Neural cell (in vitro differentiated cells): ENCODE results near the gene ADAMTS17. TPM values are rescaled to one million over a fixed set of nuclear protein-coding genes. Genes with fewer than 3 reads are reported as not detected.

Experiments used
- H2AFZ ChIP-seq: fragments of 200-600, 300-800 bp; sonication (generic), shearing (Covaris generic); 2 replicates; pipeline ENCODE4 v1.6.0; 2014; ENCODE audit warnings: low read depth, mild to moderate bottlenecking, antibody characterized with exemption, low read length, moderate library complexity
- H3F3A ChIP-seq: fragments of 200-600 bp; shearing (Covaris generic); 2 replicates; pipeline ENCODE4 v1.6.1; 2016; ENCODE audit warnings: mild to moderate bottlenecking, moderate library complexity, mixed read lengths, antibody characterized with exemption, low read length; ENCODE audit not compliant: insufficient read depth, poor library complexity, severe bottlenecking
- H3K27ac ChIP-seq: fragments of 200-600, 300-800 bp; sonication (generic), shearing (Covaris generic); 2 replicates; pipeline ENCODE4 v1.5.1; 2014; ENCODE audit warnings: mild to moderate bottlenecking, low read length, moderate library complexity
- H3K27me3 ChIP-seq: fragments of 300-800, 200-600 bp; sonication (generic), shearing (Covaris generic); 2 replicates; pipeline ENCODE4 v1.6.0; 2014; ENCODE audit warnings: mild to moderate bottlenecking, low read depth, low read length, moderate library complexity; ENCODE audit not compliant: insufficient read depth
- H3K36me3 ChIP-seq: fragments of 300-800, 200-600 bp; sonication (generic), shearing (Covaris generic); 2 replicates; pipeline ENCODE4 v1.5.1; 2014; ENCODE audit warnings: mild to moderate bottlenecking, antibody characterized with exemption, low read length, moderate library complexity; ENCODE audit not compliant: insufficient read depth
- H3K4me2 ChIP-seq: fragments of 300-800, 200-600 bp; sonication (generic), shearing (Covaris generic); 2 replicates; pipeline ENCODE4 v1.6.0; 2014; ENCODE audit warnings: mild to moderate bottlenecking, low read length
- H3K4me3 ChIP-seq: fragments of 300-800, 200-600 bp; sonication (generic), shearing (Covaris generic); 2 replicates; pipeline ENCODE4 v1.5.1; 2014; ENCODE audit warnings: mild to moderate bottlenecking, low read length, moderate library complexity
- H3K79me2 ChIP-seq: fragments of 200-600 bp; shearing (Covaris generic); replicated peaks from 2 replicates; pipeline ENCODE4 v1.6.0; 2014; ENCODE audit warnings: mild to moderate bottlenecking, low read length, moderate library complexity; ENCODE audit not compliant: insufficient read depth
- H3K9ac ChIP-seq: fragments of 300-800, 200-600 bp; sonication (generic), shearing (Covaris generic); 2 replicates; pipeline ENCODE4 v1.6.1; 2016; ENCODE audit warnings: mild to moderate bottlenecking, low read length, mixed read lengths
- H3K9me2 ChIP-seq: fragments of 200-600 bp; shearing (Covaris generic); 2 replicates; pipeline ENCODE4 v1.6.1; 2016; ENCODE audit warnings: mild to moderate bottlenecking, low read length, mixed read lengths; ENCODE audit not compliant: insufficient read depth
- H3K9me3 ChIP-seq: fragments of 200-600, 300-800 bp; sonication (generic), shearing (Covaris generic); 2 replicates; pipeline ENCODE4 v1.6.1; 2016; ENCODE audit warnings: mild to moderate bottlenecking, mixed run types, low read length, moderate library complexity, mixed read lengths
- H4K20me1 ChIP-seq: fragments of 200-600 bp; shearing (Covaris generic); 2 replicates; pipeline ENCODE4 v1.6.1; 2016; ENCODE audit warnings: mild to moderate bottlenecking, mixed run types; ENCODE audit not compliant: insufficient read depth
- CTCF ChIP-seq: fragments of 450-650 bp; IDR thresholded peaks from 2 replicates; pipeline ENCODE4 v1.5.1; 2014; ENCODE audit warnings: antibody characterized with exemption, mild to moderate bottlenecking, moderate library complexity; ENCODE audit not compliant: poor library complexity, severe bottlenecking
- EP300 ChIP-seq: fragments of 450-650 bp; conservative IDR thresholded peaks from 2 replicates; pipeline ENCODE4 v1.6.1; 2014; ENCODE audit warnings: antibody characterized with exemption, mild to moderate bottlenecking, moderate library complexity; ENCODE audit not compliant: poor library complexity, severe bottlenecking
- EZH2 ChIP-seq: fragments of 200-600, 300-800 bp; shearing (Covaris generic), sonication (generic); IDR thresholded peaks from 2 replicates; pipeline ENCODE4 v1.6.1; 2014; ENCODE audit warnings: antibody characterized with exemption, low read length, borderline replicate concordance, mild to moderate bottlenecking; ENCODE audit not compliant: insufficient read depth, poor library complexity, severe bottlenecking
- MXI1 ChIP-seq: fragments of 450-650 bp; conservative IDR thresholded peaks from 2 replicates; pipeline ENCODE4 v1.6.1; 2014; ENCODE audit warnings: antibody characterized with exemption, mild to moderate bottlenecking; ENCODE audit not compliant: poor library complexity, severe bottlenecking
- POLR2AphosphoS5 ChIP-seq: IDR thresholded peaks from 2 replicates; pipeline ENCODE4 v1.6.1; 2012
- RAD21 ChIP-seq: fragments of 450-650 bp; conservative IDR thresholded peaks from 2 replicates; pipeline ENCODE4 v1.6.1; 2014; ENCODE audit warnings: antibody characterized with exemption, mild to moderate bottlenecking, moderate library complexity
- SMC3 ChIP-seq: fragments of 450-650 bp; conservative IDR thresholded peaks from 2 replicates; pipeline ENCODE4 v1.6.1; 2014; ENCODE audit warnings: antibody characterized with exemption, mild to moderate bottlenecking, moderate library complexity; ENCODE audit not compliant: poor library complexity
- TAF1 ChIP-seq: IDR thresholded peaks from 2 replicates; pipeline ENCODE4 v1.6.1; 2012; ENCODE audit warnings: low read depth
- polyA plus RNA-seq: library from polyadenylated mRNA; depleted of rRNA; stranded (reverse); fragments of >200 nt; gene quantifications from 2 replicates; pipeline ENCODE4 v1.2.3, GENCODE V29; 2014
- TF ChIP-seq, protein P1 (sequence below): IDR thresholded peaks from 2 replicates; pipeline ENCODE4 v1.6.1; 2012; ENCODE audit warnings: borderline replicate concordance

Gene ADAMTS17
- polyA plus RNA-seq, 1 donor from 2014 or later = 0.04 TPM

- TF ChIP-seq EP300 (no peak), TAF1 (no peak), SMC3 (no peak), POLR2AphosphoS5 (no peak), MXI1 (no peak), CTCF (no peak), EZH2 (no peak), RAD21 (no peak)
- TF ChIP-seq, protein P1, sequence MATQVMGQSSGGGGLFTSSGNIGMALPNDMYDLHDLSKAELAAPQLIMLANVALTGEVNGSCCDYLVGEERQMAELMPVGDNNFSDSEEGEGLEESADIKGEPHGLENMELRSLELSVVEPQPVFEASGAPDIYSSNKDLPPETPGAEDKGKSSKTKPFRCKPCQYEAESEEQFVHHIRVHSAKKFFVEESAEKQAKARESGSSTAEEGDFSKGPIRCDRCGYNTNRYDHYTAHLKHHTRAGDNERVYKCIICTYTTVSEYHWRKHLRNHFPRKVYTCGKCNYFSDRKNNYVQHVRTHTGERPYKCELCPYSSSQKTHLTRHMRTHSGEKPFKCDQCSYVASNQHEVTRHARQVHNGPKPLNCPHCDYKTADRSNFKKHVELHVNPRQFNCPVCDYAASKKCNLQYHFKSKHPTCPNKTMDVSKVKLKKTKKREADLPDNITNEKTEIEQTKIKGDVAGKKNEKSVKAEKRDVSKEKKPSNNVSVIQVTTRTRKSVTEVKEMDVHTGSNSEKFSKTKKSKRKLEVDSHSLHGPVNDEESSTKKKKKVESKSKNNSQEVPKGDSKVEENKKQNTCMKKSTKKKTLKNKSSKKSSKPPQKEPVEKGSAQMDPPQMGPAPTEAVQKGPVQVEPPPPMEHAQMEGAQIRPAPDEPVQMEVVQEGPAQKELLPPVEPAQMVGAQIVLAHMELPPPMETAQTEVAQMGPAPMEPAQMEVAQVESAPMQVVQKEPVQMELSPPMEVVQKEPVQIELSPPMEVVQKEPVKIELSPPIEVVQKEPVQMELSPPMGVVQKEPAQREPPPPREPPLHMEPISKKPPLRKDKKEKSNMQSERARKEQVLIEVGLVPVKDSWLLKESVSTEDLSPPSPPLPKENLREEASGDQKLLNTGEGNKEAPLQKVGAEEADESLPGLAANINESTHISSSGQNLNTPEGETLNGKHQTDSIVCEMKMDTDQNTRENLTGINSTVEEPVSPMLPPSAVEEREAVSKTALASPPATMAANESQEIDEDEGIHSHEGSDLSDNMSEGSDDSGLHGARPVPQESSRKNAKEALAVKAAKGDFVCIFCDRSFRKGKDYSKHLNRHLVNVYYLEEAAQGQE = no peak
- Histone ChIP-seq H2AFZ (no peak overlapping the region), H3F3A (no peaks in the 10 kb centered on the region), H3K79me2 (no peaks in the 10 kb centered on the region), H3K36me3 (no peaks in the 10 kb centered on the region), H3K27me3 (no peaks in the 10 kb centered on the region), H3K9me2 (no peaks in the 10 kb centered on the region), H3K4me3 (no peak overlapping the region), H3K27ac (no peak overlapping the region), H3K4me2 (no peak overlapping the region), H4K20me1 (no peaks in the 10 kb centered on the region), H3K9me3 (no peaks in the 10 kb centered on the region), H3K9ac (no peak overlapping the region)
These were observed 247.7 kb downstream of the ADAMTS17 start for GRCh38 chr15:100094127-100094510.

DNA sequence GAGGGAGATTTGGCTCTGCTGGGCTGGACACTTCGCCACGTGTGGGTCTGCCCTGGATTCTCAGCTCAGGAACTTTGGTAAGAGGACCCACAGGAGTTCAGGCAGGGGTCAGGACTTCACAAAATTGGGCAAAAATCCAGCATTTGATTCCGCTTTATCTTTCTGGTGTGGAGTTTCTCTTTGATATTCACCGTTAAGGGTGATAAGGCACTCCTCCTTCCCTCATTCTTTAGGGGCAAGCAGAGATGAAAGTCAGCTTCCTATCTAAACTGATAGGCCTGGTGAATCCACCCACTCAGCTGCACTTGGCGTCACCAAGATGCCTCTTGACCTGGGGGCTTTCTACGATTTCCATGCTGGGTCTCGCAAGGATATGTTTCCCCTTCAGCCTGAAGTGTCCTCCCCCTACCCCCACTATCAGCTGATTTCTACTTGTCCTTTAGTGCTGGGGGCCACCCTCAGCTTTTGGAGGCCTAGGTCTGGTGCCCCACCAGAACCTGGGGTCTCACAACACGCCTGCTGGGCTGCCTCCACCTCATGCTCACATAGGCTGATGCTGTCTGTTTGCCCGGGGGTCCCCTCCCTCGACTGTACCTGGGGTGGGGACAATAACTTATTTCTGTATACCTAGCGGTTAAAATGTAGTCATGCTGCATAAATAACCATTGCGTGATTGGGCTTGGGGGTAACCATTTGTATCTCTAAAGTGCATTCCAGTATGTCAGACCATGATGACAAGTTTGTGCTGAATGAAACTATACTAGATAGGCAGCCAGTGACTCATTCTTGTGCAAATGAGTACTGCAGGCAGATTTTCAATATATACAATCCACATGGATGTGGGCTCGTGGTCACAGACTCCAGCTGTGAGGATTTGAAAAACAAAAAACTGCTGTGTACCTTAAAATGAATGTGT, 248.3 kb downstream of the ADAMTS17 start:
- no peaks in the 10 kb centered on the region for H3K79me2 ChIP-seq
- no peaks in the 10 kb centered on the region for H3K9me2 ChIP-seq
- H3K4me3 ChIP-seq = no peak overlapping the region
- no peak overlapping the region for H3K27ac ChIP-seq
- H3K4me2 ChIP-seq = no peak overlapping the region
- no peaks in the 10 kb centered on the region for H3K36me3 ChIP-seq
- H3K9ac ChIP-seq = no peak overlapping the region
- H3F3A ChIP-seq = no peaks in the 10 kb centered on the region
- H3K27me3 ChIP-seq = no peaks in the 10 kb centered on the region
- H2AFZ ChIP-seq = no peak overlapping the region
- TF ChIP-seq EZH2 (no peak), MXI1 (no peak), SMC3 (no peak), TAF1 (no peak), EP300 (no peak), POLR2AphosphoS5 (no peak), RAD21 (no peak), CTCF (no peak)
- TF ChIP-seq, protein P1 = no peak
- H4K20me1 ChIP-seq = no peaks in the 10 kb centered on the region
- no peaks in the 10 kb centered on the region for H3K9me3 ChIP-seq
